HG02884 (cell line): ENCODE data around the gene GMEB1.
"Not testable (repeated sequence)": the region's sequence is repeated elsewhere in the genome, so short reads cannot be mapped to it uniquely, and the experiment has no call there.

ENCODE experiments used
- ATAC-seq: cut with Tn5 transposase; IDR thresholded peaks from one replicate; pipeline ENCODE4 v1.9.1; 2021; ENCODE audit warnings: mild to moderate bottlenecking, moderate library complexity; ENCODE audit not compliant: unreplicated experiment

The GMEB1 gene

GRCh38 chr1:28671254-28671780, 2.7 kb downstream of the GMEB1 start:
- ATAC-seq, result no peak

GRCh38 chr1:28672971-28673370, 4.4 kb downstream of the GMEB1 start:
- not testable (repeated sequence) for ATAC-seq

DNA sequence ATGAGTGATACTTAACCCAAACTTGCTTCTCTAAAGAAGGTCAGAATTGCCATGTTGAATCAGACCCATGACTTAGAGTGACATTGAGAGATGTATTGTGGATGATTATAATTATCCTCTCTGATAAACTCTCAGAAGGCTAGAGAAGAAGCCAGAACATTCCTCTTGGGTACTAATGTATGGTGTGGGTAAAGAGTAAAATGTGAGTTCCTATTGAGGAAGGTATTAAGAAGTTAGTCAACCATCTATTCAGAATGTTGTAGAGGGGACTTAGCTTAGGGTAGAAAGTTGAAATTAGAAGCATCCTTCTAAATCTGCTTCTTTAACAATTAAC, 7.3 kb downstream of the GMEB1 start:
- ATAC-seq, result no peak

- no peak for ATAC-seq
Observed at GRCh38 chr1:28680151-28680550, 11.6 kb downstream of the GMEB1 start.

DNA sequence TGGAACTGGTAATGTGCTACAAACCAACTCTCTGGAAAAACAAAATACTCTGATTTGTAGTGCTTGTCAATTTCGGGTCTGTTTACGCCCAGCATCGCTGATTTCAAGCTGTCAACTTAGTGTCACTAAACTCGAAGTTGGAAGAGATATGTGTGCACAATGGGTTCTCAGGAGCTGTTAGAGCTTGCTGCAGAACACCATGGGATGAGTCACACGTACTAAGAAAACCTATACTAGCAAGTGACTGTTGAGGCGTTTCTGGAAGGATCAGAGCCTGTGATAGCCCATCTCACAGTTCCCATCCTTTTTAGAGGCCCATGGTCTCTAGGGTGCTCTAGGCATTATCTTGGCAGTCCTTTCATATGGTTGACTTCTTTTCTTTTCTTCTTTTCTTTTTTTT, 14.3 kb downstream of the GMEB1 start:
- no peak for ATAC-seq

- ATAC-seq, result no peak
Observed at GRCh38 chr1:28684937-28685336, 16.4 kb downstream of the GMEB1 start.

DNA sequence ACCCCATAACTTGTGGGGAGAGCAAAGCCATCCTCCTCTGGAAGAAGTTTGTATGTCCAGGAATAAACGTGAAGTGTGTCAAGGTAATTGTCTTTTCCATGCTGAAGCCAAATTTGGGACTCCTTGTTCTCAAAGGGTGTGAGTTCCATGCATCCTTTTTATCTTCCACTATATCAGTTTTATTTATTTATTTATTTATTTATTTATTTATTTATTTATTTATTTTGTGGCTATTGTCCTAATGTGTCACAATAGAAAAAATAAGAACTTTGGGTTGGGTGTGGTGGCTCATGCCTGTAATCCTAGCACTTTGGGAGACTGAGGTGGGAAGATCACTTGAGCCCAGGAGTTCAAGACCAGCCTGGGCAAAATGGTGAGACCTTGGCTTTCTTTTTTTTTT, 23.0 kb downstream of the GMEB1 start:
- ATAC-seq, result not testable (repeated sequence)

DNA sequence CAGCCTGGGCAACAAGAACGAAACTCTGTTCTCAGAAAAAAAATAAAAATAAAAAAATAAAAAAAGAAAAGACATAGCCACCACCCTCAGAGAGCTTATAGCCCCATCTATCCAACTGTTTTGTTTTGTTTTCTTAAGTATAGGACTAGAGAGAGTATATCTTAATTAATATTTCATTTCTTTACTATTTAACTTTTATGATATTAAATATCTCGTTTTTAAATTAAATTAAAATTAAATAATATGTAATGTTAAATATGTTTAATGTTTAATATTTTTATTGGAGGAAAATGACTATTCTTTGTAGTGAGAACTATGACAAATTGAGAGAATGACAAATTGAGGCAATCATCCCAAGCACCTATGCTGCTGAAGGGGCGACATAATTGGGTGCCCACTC, 35.0 kb downstream of the GMEB1 start:
- no peak for ATAC-seq

- ATAC-seq, result no peak
Observed at GRCh38 chr1:28716336-28716735, 47.8 kb downstream of the GMEB1 start.

DNA sequence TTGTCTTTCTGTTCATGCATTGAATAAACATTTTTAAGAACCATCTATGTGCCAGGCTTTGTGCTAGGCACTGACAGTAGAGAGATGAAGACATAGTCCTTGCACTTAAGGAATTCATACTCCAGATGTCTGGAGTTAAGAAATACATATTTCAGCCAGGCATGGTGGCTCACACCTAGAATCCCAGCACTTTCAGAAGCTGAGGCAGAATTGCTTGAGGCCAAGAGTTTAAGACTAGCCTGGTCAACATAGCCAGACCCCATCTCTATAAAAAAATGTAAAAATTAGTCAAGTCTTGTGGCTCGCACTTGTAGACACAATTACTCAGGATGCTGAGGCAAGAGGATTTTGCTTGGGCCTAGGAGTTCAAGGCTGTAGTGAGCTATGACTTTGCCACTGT, 49.6 kb downstream of the GMEB1 start:
- no peak for ATAC-seq

- no peak for ATAC-seq
Observed at GRCh38 chr1:28718586-28719331, 50.2 kb downstream of the GMEB1 start.

GRCh38 chr1:28719332-28719619, 50.7 kb downstream of the GMEB1 start:
- ATAC-seq, result no peak

GRCh38 chr1:28720376-28720775, 51.8 kb downstream of the GMEB1 start:
- no peak for ATAC-seq

DNA sequence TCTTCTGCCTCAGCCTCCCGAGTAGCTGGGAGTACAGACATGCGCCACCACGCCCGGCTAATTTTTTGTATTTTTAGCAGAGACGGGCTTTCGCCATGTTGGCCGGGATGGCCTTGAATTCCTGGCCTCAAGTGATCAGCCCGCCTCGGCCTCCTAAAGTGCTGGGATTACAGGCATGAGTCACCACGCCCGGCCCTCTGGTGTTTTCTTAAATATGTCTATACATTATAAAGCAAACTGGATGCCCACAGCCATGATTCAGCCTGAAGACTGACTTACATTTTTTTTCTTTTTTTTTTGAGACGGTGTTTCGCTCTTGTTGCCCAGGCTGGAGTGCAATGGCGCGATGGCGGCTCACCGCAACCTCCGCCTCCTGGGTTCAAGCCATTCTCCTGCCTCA, 53.3 kb downstream of the GMEB1 start:
- not testable (repeated sequence) for ATAC-seq

- not testable (repeated sequence) for ATAC-seq
Observed at GRCh38 chr1:28725365-28725764, 56.8 kb downstream of the GMEB1 start.

- ATAC-seq, result no peak
Observed at GRCh38 chr1:28735961-28736449, 67.4 kb downstream of the GMEB1 start.

GRCh38 chr1:28736450-28737306, 68.1 kb downstream of the GMEB1 start, which contains the start of gene YTHDF2:
TSS of gene YTHDF2 (plus strand) at chr1:28736940. CDS start at chr1:28737121, 181 bp downstream.
- ATAC-seq, result peak; percentile 67

DNA sequence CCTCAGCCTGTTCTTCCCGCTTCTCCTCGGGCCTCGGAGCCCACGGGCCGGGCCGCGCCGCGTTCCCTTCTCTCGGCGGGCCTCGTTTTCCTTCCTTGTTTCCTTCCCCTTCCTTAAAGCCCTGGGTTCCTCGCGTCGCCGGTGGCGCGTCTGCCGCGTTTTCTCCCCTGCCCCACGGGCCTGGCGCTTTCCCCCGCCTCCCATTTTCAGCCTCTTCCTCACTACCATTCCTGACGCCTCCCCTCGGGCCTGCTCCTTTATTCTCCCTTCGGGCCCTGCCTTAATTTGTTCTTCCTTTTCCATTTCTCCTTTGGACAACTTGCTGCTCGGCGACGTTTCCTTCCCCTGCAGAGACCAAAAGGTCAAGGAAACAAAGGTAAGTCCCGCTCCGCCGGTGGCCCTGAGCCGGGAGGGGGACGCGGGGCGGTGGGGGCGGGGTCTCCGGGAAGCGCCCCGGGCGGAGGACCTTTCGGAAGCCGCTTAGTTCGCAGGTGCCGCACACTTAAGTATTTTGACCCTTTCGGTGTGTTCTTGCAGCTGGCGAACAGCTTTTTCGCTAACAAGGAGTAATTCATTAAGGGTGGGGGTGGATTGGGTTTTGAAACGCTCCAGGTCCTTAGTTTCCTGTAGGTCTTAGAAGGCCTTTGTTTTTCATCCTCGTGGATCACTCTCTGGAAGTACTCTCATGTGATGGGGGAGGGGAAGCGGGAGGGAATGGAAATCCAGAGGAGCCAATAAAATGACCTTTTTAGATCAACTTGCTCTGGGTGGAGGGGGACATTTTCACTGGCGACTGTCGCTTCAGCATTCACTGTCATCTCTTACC, 68.9 kb downstream of the GMEB1 start:
- peak; percentile 22 for ATAC-seq

DNA sequence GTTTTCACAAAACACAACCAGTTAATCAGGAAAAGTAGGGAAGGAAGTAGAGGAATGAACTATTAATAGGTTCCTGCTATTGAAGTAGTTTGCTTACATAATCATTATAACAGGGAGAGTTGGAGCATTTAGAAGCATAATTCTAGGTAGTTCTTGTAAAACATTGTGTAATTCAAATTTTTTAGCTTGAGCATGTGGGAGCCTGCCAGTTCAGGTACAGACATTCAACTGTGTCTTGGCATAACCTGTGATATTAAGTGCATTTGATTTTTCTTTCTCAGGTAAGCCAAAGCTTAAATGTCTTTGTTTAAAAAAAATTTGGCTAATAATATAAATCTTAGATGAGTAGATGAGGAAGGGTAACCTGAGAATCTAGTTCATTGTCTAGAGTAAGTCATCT, 71.5 kb downstream of the GMEB1 start:
- no peak for ATAC-seq

DNA sequence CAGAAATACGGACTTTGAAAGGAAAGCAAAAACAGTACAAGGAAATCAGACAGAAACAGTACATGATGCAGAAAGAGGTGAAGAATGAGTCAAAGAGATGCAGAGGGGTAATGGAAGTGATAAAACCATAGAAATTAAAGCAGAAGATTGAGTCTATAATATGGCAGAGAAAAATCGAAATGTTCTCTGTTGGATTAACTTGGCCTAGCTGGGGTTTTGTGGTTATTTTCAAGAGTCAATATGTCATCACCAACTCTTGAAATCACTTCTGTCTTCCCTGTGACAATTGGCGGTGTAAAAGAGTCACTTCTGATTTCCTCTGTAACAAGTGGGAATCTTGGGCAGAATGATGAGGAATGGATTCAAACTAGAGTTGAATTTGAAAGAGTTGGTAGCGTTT, 75.6 kb downstream of the GMEB1 start:
- ATAC-seq, result no peak

DNA sequence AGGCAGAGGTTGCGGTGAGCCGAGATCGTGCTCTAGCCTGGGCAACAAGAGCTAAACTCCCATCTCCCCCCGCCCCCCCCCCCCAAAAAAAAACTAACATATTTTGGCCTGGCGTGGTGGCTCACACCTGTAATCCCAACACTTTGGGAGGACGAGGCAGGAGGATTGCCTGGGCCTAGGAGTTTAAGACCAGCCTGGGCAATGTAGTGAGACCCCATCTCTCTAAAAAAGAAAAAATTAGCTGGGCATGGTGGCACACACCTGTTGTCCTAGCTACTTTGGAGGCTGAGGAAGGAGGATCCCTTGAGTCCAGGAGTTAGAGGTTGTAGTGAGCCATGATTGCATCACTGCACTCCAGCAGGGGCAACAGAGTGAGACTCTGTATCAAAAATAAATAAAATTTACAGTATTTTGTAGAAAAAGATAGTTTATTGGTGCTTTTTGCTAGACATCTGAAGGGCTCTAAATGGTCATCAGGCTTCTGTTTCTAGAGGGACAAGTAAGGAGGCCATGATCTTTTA, 77.1 kb downstream of the GMEB1 start:
- no peak for ATAC-seq
